ENCODE results near the gene SECTM1.

- TF ChIP-seq CTCF (conservative IDR thresholded peaks at IDR 0.05; ENCODE audit: low read depth in 2 of 2) (no peak), EZH2 (IDR thresholded peaks at IDR 0.05; ENCODE audit: low read depth, unreplicated experiment) (no peak), POLR2AphosphoS5 (IDR thresholded peaks at IDR 0.05; ENCODE audit: low read depth) (no peak), ZNF114 (CRISPR knock-in tag; IDR thresholded peaks at IDR 0.05) (no peak), CREB1 (CRISPR knock-in tag; IDR thresholded peaks at IDR 0.05; ENCODE audit: low read depth) (no peak), EZH2phosphoT487 (IDR thresholded peaks at IDR 0.05; ENCODE audit: unreplicated experiment) (no peak), REST (IDR thresholded peaks at IDR 0.05; ENCODE audit: unreplicated experiment) (no peak), JUNB (IDR thresholded peaks at IDR 0.05; ENCODE audit: unreplicated experiment) (no peak), STAT1 (IDR thresholded peaks at IDR 0.05; ENCODE audit: unreplicated experiment) (no peak)
These were observed 50.3 kb downstream of the SECTM1 start for GRCh38 chr17:82283208-82283749.
